COLO668 (cell line): ENCODE measurements around the gene MBOAT1.
"Not testable (repeated sequence)": the region's sequence is repeated elsewhere in the genome, so short reads cannot be mapped to it uniquely, and the experiment has no call there.

ENCODE experiments used
- DNase-seq: peaks from one replicate; lab custom pipeline; 2025; ENCODE audit not compliant: unreplicated experiment; lab: John Stamatoyannopoulos, UW

MBOAT1 gene

GRCh38 chr6:20203561-20204511, 8.4 kb downstream of the MBOAT1 start:
- no peak for DNase-seq

DNA sequence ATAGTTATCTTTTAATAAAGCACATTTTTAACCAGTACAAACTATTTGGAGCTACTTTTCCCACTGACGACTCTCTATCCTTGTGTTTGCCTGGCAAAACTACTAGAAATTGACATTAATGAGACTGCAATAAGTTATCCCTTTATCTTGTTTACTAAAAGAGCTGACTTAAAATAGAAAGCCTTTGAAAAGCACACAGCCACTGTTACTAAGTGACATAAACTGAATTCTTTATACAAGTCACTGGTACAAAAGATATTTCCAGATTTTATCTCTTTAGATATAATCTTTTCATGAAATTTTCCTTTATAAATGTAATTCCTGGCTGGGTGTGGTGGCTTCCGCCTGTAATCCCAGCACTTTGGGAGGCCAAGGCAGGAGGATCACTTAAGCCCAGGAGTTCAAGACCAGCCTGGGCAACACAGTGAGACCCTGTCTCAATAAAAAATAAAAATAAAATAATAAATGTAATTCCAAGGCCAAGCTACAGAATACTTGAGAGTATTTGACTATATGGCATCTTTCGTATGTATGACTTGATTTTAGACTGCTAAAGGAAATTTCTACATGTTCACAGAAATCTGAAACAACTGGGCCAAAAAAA, 9.5 kb downstream of the MBOAT1 start:
- no peak for DNase-seq

DNA sequence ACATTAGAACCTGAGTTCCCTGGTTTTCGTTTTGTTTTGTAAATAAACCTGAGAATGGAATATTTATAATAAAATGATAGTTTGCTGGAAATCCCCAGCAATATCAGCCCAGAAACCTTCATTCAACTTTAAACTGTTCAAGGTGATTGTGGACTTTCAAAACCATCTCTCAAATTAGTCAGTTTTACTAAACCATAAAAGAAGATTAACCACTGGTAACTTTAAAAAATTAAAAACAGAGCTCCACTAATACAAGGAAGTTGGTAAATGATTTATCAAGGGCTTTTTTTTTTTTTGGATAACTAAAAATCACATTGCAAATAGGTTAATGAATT, 10.0 kb downstream of the MBOAT1 start:
- DNase-seq: no peak

DNA sequence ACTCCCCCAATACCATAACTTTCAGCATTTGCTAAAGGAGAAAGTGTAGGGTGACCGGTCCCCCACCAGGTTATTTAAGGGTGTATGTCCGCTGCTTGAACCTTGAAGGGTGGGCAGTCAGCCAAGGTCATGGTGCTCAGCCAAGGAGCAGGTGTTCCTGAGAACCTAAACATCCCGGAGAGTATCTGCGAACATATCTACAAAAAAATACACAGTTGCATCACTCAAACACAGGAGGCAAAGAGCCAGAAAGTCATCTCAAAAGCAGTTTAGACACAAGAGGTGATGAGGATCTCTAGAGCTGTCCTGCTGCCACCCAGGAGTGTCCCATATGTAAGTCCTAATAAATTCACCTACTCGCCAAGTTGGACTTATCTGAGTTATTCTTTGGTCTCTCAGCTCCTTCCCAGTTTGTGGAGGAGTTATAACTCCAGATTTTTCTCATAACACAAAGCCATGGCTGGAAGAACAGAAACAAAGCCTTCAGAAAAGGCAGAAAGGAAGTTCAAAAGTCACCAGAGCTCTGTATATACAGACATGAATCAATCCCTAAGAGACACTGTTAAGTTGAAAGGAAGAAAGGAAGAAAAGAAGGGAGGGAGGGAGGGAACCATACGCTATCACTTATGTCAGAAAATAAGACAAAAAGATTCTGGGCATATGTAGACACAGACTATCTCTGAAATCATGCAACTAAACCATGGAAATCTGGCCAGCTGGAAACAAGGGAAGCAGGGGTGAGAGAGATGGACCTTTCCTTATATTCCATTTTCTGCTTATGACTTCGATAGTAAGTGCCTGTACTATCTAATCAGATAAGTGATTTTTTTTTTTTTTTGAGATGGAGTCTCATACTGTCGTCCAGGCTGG, 11.3 kb downstream of the MBOAT1 start:
- DNase-seq: no peak

- no peak for DNase-seq
Measured at GRCh38 chr6:20198775-20199174, 13.5 kb downstream of the MBOAT1 start.

- DNase-seq: no peak
Measured at GRCh38 chr6:20198156-20198774, 14.0 kb downstream of the MBOAT1 start.

- DNase-seq: no peak
Measured at GRCh38 chr6:20197251-20197650, 15.0 kb downstream of the MBOAT1 start.

- DNase-seq: no peak
Measured at GRCh38 chr6:20192625-20193024, 19.6 kb downstream of the MBOAT1 start.

- DNase-seq: no peak
Measured at GRCh38 chr6:20191992-20192391, 20.3 kb downstream of the MBOAT1 start.

- no peak for DNase-seq
Measured at GRCh38 chr6:20188630-20189075, 23.6 kb downstream of the MBOAT1 start.

- DNase-seq: no peak
Measured at GRCh38 chr6:20186981-20187380, 25.3 kb downstream of the MBOAT1 start.

GRCh38 chr6:20183706-20184105, 28.6 kb downstream of the MBOAT1 start:
- DNase-seq: no peak

GRCh38 chr6:20182926-20183521, 29.2 kb downstream of the MBOAT1 start:
- peak; percentile 53 for DNase-seq

- no peak for DNase-seq
Measured at GRCh38 chr6:20182069-20182468, 30.2 kb downstream of the MBOAT1 start.

- DNase-seq: no peak
Measured at GRCh38 chr6:20180935-20181334, 31.3 kb downstream of the MBOAT1 start.

- not testable (repeated sequence) for DNase-seq
Measured at GRCh38 chr6:20179287-20180045, 32.8 kb downstream of the MBOAT1 start.

- no peak for DNase-seq
Measured at GRCh38 chr6:20178327-20178726, 33.9 kb downstream of the MBOAT1 start.

GRCh38 chr6:20175810-20176410, 36.4 kb downstream of the MBOAT1 start:
- DNase-seq: no peak
